OCI-M2 (cell line): ENCODE measurements around the gene FZR1.

Experiments used
- DNase-seq: peaks from one replicate; lab custom pipeline; 2025; ENCODE audit not compliant: unreplicated experiment; lab: John Stamatoyannopoulos, UW

FZR1 gene

DNA sequence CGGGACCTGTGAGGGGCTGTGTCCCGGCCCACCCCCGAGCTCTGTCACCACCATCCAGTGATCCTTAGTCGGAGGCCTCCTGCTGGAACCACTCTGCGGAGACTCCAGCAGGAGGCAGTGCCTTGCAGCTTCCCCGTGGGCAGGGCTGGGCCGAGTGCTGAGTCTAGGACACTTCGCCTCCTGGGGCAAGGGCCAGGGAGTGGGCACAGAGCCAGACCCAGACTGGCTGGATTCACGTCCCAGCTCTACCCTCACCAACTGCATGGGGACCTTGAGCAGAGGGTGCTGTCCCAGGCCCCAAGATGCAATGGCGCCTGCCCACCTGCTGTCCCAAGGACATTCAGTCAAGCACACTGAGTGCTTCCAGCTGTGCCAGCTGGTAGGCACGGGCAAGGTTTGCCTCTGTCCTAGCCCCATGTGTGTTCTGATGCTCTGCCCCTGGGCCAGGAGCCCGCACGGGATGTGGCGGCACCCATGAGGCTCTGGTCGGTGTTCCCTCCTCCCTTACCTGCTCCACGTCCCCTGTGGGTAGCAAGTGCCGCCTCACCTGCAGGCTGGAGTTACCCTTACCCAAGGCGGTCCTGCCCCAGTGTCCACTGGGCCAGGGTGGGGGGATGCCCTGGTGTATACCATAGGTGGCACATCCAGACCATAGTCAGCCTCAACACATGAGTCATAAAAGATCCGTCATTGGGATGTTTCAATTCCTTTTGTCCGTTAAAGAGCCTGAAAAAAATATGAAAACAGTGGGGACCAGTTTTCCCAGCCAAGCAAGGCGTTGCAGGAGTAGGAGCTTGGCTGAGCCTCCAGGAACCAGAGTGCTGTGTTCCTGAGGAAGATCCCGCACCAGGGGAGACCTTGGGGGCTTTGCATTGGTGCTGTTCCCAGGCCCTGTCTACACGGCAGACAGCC is 7.4 kb downstream of the FZR1 start:
- DNase-seq, result no peak

DNA sequence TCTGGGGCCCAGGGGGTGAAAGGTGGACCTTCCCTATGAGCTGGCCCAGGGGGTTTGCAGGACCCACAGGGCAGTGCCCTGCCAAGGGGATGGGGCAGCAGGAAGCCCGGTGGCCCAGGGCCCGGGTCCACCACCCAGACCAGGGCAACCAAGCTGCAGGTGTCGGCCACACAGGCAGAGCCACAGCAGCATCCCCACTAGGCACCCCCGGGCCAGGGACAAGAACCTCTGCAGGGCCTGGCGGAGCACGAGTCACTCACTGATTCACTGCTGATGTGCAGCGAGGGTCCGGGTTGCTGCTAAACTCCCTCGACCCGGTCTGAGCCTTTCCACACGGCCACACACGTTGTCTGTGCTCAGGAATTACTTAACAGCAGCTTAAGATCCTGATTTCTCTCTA is 8.8 kb downstream of the FZR1 start:
- DNase-seq, result no peak

DNA sequence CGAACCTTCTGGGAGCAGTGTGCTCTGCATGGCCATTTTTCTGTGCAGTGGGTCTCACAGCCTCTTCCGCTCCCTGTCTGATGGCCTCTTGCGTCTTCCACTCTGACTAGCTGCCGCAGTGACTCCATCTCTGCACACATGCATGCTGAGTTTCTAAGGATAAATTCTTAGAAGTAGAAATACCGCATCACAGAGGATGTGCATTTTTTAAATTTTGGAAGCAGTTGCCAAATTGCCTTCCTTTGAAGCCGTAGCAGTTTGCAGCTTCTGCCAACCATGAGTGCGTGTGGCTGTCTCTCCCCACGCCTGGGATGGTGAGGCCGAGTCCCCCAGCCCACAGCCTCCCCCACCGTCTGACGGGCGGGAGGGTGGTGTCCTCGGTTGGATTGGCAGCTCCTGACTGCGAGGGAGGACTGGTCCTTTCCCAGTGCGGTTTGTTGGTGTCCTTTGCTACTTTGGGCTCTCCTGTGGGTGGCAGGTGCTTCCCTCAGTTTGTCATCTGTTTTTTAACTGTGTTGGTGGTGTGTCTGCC is 9.8 kb downstream of the FZR1 start:
- DNase-seq, result no peak

DNA sequence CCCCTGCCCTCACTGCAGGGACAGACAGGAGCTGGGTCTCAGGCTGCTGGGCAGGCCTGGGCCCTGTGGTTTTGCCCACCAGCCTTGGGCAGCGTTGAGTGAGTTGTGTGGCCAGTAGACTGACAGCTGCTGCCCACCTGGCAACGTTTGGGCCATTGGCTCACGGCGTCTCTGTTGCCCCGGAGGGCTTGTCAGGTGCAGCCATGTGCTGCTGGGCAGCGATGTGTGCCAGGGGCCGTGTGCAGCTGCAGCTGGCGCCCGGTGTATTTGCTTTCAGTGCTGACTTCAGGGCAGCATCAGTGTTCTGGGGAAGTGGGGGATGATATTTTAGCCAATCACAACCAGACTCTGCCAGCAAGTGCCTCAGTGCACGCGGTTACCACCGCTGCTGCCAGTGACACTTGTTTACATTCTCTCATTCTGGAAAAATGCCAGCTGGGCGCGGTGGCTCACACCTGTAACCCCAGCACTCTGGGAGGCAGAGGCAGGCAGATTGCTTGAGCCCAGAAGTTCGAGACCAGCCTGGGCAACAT is 10.6 kb downstream of the FZR1 start:
- no peak for DNase-seq

DNA sequence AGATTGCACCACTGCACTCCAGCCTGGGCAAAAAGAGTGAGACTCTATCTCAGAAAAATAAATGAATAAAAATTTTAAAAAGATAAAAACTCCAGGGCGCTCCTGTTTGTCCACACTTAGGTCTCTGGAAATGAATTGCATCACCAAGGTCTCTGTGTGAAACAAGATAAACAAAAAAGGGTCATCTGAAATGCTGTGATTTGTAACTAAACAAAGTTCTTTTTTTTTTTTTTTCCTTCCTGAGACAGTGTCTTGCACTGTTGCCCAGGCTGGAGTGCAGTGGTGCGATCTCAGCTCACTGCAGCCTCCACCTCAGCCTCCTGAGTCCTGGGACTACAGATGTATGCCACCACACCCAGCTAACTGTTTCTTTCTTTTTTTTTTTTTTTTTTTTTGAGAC is 11.5 kb downstream of the FZR1 start:
- no peak for DNase-seq

DNA sequence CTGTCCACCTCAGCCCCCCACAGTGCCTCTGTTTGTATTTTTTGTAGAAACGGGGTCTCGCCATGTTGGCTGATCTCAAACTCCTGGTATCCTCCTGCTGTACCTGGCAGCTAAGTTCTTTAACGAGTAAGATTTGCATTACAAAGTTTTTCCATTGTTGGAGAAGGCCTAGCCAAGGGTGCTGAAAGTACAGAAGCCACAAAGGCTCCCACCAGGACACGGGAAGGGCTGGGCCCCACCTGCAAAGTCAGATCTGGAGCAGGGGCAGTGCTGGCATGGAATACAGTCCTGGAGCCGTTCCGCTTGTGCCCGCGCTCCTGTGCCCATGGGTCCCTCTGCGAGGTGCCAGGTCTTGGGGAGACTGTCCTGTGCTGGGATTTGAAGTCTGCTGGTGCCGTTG is 12.1 kb downstream of the FZR1 start:
- DNase-seq, result no peak

DNA sequence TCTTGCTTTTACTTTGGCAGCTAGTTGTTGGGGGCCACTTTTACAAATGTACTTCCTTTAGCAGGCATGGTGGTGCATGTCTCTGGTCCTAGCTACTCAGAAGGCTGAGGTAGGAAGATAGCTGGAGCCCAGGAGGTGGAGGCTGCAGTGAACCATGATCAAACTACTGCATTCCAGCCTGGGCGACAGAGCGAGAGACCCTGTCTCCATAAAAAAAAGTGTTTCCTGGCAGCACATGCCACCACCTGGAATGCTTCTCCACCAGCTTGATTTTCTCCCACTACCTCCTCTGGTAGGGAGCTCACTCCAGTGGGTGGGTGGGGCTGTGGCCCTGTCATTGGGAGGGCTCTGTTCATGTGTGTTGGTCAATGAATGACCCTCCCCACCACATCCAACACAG is 12.5 kb downstream of the FZR1 start:
- no peak for DNase-seq

DNA sequence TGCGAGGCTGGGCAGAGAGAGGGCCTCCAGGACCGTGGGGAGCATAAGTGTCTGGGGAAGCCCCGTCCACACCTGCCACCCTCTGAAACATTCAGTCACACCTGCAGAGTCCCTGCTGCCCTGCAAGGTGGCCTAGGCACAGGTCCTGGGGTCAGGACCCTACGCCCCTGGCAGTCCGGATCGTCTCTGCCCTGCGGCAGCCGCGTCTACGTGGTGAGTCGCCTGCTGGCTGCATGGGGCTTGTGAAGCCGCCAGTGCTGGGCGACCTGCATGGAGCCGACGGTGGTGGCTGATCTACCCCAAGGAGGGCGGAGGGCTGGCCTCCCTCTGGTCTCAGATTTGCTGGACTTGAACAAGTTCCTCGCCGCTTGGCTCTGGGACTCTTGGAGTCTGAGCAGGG is 13.0 kb downstream of the FZR1 start:
- DNase-seq, result no peak

DNA sequence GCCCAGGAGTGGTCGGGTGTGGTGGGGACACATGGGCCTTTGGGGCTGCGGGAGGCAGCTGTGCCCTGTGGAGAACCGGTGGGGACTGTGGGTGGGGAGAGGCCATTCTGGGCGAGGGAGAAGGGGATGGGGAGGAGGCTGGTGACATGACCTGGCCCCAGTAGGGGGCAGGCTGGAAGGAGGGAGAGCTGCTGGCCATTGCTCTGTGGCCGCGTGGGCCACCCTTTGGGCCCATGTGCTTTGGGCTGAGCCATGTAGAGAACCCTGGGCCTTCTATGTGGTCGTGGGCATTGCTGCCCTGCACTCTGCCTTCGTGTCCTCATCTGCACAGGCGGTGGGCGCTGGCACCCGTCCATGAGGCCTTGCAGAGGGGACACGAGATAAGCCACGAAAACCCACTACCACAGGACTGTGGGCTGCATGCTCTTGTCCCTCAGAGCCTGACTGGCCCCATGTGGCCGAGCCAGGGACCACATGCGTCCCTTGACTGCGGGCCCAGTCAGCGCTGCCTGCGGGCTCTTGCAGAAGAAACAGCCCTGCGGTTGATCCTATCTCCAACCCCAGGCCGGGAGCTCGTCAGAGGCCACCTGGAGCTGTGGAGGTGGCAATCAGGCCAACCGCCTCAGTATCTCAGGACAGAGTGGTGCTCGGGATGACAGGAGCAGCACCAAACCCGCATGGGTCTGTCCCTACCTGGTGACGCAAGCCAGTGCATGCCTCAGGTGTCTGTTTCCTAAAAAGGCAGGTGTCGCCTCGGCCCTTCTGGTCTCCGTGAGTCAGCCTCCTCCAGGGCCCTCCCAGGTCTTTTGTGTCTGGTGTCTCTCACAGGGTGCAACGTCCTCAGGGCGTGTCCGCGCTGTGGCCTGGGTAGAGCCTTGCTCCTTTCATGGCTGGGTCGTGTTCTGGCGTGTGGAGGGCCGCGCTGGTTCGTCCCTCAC is 14.3 kb downstream of the FZR1 start:
- no peak for DNase-seq

DNA sequence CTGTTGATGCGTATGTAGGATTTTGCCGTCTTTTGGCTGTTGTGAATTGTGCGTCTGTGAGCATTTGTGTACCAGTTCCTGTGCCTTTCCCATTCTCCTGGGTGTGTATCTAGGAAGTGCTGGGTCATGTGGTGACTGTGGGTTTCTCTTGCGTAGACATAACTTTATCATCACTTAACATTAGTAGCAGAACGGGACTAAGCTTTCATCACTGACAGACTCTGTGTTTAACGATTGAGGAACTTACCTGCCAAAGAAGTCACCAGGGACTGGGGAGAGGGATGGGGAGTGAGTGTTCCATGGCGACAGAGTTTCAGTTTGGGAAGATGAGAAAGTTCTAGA is 15.0 kb downstream of the FZR1 start:
- DNase-seq, result no peak

DNA sequence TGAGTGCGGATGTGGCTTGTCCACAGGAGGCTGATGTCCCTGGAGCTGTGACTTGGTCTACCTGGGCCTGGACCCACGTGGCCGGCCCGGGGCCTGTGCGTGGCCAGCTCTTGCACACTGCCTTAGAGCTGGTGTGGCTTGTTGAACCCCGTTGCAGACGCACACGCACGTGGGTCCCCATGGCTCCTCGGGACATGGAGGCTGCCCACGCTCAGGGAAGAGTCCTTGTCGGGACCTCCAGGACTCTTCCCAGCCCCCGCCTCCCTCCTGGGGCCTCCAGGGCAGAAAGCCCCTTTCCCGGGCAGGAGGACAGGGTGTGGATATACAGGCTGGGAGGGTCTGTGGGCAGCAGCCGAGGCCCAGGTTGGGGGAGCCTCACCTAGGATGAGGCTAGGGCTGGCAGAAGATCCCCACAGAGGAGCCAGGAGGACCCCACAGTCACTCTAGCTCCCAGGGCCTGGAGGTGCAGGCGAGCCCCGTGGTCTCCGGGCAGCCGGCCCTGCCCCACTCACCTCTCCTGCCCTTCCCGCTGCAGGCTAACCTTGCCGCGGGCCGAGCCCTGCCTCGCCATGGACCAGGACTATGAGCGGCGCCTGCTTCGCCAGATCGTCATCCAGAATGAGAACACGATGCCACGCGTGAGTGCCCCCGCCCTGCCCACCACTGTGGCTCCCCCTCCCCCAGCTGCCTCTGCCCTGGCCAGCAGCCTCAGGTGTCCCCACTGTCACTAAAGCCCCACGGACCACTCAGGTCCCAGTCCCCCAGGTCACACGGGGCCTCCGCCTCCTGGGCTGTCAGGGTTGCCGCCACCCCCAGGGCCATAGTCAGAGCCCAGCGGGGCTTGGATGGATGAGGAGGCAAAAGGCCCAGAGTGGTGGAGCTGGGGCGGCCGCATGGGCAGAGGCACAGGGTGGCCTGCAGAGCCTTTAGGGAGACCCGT is 16.6 kb downstream of the FZR1 start:
- DNase-seq, result no peak

DNA sequence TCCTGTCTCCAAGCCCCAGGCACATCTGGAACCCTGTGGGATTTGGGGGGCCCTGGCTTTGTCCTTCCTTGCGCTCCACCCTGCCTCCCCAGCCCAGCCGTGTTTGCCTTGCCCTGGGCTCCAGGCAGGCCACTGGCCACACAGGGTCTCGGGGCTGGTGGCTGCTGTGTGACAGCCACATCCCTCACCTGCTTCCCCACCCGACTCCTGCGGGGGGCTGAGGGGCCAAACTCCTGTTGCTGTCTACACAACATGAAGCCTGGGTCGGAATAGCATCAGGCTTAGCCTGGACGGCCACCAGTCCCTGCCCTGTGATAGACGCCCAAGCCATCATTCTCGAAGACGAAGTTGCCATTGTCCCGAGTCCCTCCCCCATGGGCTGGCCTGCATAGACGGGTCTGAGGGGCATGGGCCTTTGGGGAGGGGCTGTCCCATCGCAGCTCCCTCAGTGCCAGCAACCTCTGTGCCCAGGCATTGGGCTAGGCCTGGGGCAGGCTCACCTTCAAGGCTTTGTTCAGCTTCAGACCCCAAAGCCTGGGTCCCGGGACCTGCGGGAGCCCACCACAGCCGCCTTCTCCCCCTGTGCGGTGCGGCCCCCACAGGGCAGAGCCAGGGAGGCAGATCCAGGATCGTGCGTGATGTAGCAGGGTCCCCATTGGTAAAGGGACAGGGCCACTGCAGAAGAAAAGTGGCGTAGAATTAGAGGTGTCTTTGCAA is 17.4 kb downstream of the FZR1 start:
- no peak for DNase-seq

DNA sequence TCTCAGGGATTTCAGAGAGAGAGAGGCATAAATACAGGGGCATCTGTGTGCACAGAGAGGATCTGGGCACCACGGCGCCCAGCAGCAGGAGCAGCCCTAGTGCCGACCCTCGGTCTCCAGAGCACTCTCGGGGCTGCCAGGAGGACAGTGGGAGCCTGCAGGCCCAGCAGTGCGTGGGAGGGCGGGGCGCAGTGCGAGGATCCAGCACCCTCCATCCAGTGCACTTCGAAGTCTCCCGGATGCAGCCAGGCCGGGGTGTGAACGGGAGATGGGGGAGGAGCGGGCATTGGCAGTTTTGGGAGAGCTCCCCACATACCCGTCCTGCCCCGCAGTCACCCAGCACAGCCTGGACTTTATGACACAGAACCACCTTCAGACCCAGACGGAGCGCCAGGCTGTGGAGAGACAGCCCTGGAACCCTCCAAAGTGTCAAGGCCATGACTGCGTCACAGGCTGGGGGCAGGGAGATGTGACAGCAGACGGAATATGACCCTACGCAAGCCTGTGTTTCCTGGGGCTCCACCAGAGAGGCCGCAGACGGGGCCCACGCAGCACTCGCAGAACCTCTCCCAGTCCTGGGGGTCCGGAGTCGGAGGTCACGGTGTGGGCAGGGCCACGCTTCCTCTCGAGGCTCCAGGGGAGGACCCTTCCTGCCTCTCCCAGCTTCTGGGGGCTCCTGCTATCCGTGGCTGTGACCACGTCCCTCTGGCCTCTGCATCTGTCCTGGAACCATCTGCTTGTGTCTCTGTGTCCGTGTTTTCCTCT is 18.1 kb downstream of the FZR1 start:
- DNase-seq, result no peak

DNA sequence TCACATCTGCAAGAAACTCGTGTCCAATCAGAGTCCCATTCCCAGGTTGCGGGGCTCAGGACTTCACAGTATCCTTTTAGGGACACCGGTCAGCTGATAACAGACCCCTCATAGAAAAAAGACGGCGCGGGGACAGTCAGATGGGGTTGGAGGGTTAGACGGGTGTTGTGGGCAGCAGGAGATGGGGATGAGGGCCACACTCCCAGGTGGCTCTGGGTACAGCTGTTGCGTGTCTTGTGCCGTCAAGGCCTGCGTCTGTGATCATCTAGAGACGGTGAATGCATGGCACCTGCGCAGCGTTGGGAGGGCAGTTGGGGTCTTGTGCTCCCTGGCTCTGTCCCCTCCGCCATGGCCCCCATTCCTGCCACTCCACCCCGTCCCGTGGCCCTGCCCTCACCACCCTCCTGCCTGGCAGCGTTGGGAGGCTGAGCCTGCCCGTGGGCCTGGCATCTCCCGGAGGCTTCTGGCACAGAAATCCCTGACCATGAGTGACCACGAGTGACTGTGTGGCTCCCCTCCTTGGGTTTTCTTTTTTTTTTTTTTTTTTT is 18.9 kb downstream of the FZR1 start:
- no peak for DNase-seq

DNA sequence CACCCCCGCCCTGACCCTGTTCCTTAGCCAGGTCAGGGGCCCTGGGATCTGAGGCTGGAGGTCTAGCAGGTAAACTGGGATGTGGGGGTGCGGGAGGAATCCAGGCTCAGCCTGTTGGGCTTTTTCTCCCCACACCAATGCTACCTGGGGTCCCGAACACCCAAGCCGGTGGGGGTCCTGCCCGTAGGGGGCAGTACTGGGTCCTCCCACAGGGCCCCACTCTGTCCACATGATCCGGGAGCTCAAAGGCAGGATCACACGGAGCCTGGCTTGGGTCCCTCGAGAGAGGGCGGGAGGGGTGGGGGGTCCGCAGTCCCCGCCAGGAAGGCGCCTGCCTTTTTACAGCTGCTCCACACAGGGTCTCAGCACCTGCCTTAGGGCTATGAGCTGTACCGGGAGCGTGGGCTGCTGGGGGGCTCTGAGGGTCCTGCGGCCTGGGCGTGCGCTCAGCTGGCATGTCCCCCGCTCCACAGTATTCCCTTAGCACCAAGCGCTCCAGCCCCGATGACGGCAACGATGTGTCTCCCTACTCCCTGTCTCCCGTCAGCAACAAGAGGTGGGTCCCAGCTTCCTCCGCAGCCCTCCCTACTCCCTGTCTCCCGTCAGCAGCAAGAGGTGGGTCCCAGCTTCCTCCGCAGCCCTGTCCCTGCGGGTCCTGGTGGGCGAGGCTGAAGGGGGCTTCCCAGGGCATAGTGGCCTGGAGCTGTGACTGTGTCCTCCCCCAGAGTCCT is 20.6 kb downstream of the FZR1 start:
- no peak for DNase-seq

DNA sequence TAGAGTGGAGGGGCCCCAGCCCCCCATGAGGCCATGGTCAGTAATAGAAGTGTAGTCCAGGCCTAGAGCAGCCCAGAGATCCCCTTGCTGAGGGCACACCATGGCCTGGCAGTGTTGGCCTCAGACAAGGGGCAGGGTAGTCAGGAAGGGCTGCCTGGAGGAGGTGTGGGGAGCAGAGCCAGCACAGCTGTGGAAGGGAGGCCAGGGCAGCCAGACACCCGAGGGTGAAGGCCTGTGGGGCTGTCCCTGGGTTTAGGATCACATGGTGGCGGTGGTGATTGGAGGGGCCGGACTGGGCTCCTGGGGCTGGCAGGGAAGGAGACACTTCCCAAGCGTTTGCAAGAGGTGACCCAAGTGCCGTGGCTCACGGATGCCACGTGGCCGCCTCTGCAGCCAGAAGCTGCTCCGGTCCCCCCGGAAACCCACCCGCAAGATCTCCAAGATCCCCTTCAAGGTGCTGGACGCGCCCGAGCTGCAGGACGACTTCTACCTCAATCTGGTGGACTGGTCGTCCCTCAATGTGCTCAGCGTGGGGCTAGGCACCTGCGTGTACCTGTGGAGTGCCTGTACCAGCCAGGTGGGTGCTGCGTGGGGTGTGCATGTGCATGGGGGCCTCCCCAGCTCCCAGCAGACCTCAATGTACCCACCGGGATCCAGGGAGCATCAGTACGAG is 21.3 kb downstream of the FZR1 start:
- no peak for DNase-seq

DNA sequence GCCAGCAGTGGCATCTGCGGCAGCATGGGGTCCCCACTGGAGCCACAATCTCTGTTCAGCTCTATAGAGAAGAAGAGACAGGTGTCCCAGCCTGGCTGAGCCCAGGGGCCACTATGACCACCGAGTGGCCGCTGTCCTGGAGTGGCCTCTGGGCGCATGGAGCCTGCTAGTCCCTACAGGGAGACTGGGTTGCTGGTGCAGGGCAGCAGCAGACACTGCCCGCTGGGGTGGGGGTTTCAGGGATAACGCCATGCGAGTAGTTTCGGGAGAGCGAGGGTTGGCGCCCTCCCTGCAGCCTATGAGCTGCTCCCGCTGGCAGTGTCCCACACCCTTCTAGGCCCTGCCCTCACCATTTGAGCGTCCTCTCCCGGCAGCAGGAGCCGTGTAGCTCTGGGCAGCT is 22.0 kb downstream of the FZR1 start:
- DNase-seq, result no peak
